Keratinocyte (primary cell): ENCODE measurements around the gene KRTAP5-3. TPM values are rescaled to one million over a fixed set of nuclear protein-coding genes. Genes with fewer than 3 reads are reported as not detected.

Experiments used
- DNase-seq: peaks from one replicate; pipeline ENCODE4 v3.0.0-alpha.2; 2011; ENCODE audit warnings: low read depth, missing footprints, low spot score
- FAIRE-seq: peaks from 2 replicates; lab custom pipeline; 2011; peaks lifted over from hg19 to GRCh38; lab: Jason Lieb, UNC
- H2AFZ ChIP-seq: 2 replicates; pipeline ENCODE4 v1.6.0; 2012; ENCODE audit warnings: low read length, control low read depth, inconsistent platforms; ENCODE audit not compliant: control insufficient read depth
- H3K27ac ChIP-seq: 2 replicates; pipeline ENCODE4 v1.5.1; 2011; ENCODE audit warnings: low read length; ENCODE audit not compliant: control insufficient read depth, insufficient read depth
- H3K27me3 ChIP-seq: 3 replicates; pipeline ENCODE4 v1.6.0; 2011; ENCODE audit warnings: low read length; ENCODE audit not compliant: control insufficient read depth, insufficient read depth; ENCODE audit errors: extremely low read depth
- H3K36me3 ChIP-seq, 2 experiments: 2 replicates in 1 of 2; 3 replicates in 1 of 2; pipeline ENCODE4 v1.5.1; 2011; ENCODE audit warnings: low read length in 2 of 2, mild to moderate bottlenecking in 1 of 2; ENCODE audit not compliant: control insufficient read depth in 2 of 2, insufficient read depth in 2 of 2; ENCODE audit errors: extremely low read depth in 1 of 2
- H3K4me1 ChIP-seq: 3 replicates; pipeline ENCODE4 v1.5.1; 2011; ENCODE audit warnings: low read length; ENCODE audit not compliant: control insufficient read depth, insufficient read depth; ENCODE audit errors: extremely low read depth
- H3K4me2 ChIP-seq: 3 replicates; pipeline ENCODE4 v1.6.0; 2011; ENCODE audit warnings: low read depth, low read length; ENCODE audit not compliant: control insufficient read depth, insufficient read depth; ENCODE audit errors: extremely low read depth
- H3K4me3 ChIP-seq, 3 experiments: fragments of 200-600 bp in 1 of 3; sonication (generic) in 1 of 3; 2 replicates in 2 of 3; 3 replicates in 1 of 3; pipeline ENCODE4 v1.5.1; 2011 to 2016; ENCODE audit warnings: low read length in 3 of 3, mild to moderate bottlenecking in 3 of 3, control low read depth in 2 of 3, inconsistent platforms in 1 of 3, low read depth in 1 of 3, mixed read lengths in 1 of 3, mixed run types in 1 of 3, moderate library complexity in 1 of 3; ENCODE audit not compliant: control insufficient read depth in 2 of 3, insufficient read depth in 2 of 3; ENCODE audit errors: extremely low read depth in 1 of 3
- H3K79me2 ChIP-seq: 2 replicates; pipeline ENCODE4 v1.6.0; 2012; ENCODE audit warnings: low read length; ENCODE audit not compliant: control insufficient read depth, insufficient read depth
- H3K9ac ChIP-seq: 3 replicates; pipeline ENCODE4 v1.6.0; 2011; ENCODE audit warnings: low read length; ENCODE audit not compliant: control insufficient read depth, insufficient read depth; ENCODE audit errors: extremely low read depth
- H3K9me1 ChIP-seq: 3 replicates; pipeline ENCODE4 v1.6.0; 2011; ENCODE audit warnings: low read length; ENCODE audit not compliant: control insufficient read depth, insufficient read depth; ENCODE audit errors: extremely low read depth
- H3K9me3 ChIP-seq: 2 replicates; pipeline ENCODE4 v1.5.1; 2012; ENCODE audit warnings: low read depth, low read length; ENCODE audit not compliant: control insufficient read depth
- H4K20me1 ChIP-seq: 3 replicates; pipeline ENCODE4 v1.6.0; 2011; ENCODE audit warnings: low read length; ENCODE audit not compliant: control insufficient read depth, insufficient read depth; ENCODE audit errors: extremely low read depth
- EZH2 ChIP-seq: IDR thresholded peaks from one replicate; pipeline ENCODE4 v1.6.1; 2012; ENCODE audit warnings: inconsistent platforms, mild to moderate bottlenecking, low read length, moderate library complexity
- dilution Hi-C: fragments of 300-500 bp; cut with MboI; formaldehyde crosslinking; loops from one replicate; pipeline ENCODE4 v1.7.0; 2020; ENCODE audit warnings: low sequenced_read_pairs; ENCODE audit not compliant: extremely low pct_ligation_motif_present
- polyA plus RNA-seq, 5 experiments: library from polyadenylated mRNA; depleted of rRNA in 3 of 5; stranded (reverse) in 3 of 5; stranded (forward) in 1 of 5; unstranded in 1 of 5; fragments of >200 nt; gene quantifications; 1 replicate in 1 of 5; 2 replicates in 3 of 5; 3 replicates in 1 of 5; pipeline versions ENCODE4 v1.2.1 to v1.2.3, GENCODE V29; 2011 to 2012; ENCODE audit warnings: missing spikeins in 2 of 5, low read depth in 1 of 5, low replicate concordance in 1 of 5
- TF ChIP-seq, protein P1 (sequence below), 3 experiments: IDR thresholded peaks in 1 of 3; conservative IDR thresholded peaks in 1 of 3; optimal IDR thresholded peaks in 1 of 3; 2 replicates in 2 of 3; 3 replicates in 1 of 3; pipeline versions ENCODE3 to v1.5.1; 2011; ENCODE audit warnings: low read length in 3 of 3, mild to moderate bottlenecking in 3 of 3, moderate library complexity in 2 of 3, control low read depth in 1 of 3, inconsistent platforms in 1 of 3; ENCODE audit not compliant: insufficient read depth in 2 of 3; ENCODE audit errors: extremely low read depth in 1 of 3

KRTAP5-3 gene
- polyA plus RNA-seq, 1 donor (not counting 4 experiments of a cell fraction or from before 2014, with no cell fraction given): not detected

DNA sequence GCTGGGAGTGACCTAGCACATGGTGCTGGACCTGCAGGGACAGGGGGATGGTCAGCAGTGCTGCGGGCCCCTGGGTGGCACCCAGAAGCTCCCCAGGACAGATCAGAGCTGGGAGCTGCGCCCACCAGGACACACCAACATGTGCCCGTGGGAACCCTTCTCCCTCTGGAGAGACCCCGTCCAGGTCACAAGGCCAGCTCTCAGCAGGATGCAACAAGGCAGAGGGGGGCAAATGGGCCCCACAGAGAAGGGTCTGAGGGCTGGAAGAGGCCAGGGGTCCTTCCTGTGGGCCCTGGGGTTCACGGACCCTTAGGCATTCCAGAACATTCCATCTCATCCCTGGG lies 42.4 kb downstream of the KRTAP5-3 start:
- no peaks in the 10 kb centered on the region for H3K4me1 ChIP-seq
- no peak overlapping the region for H3K27ac ChIP-seq
- no peaks in the 10 kb centered on the region for H3K9me3 ChIP-seq
- no peak overlapping the region for H3K4me2 ChIP-seq
- peaks cover 2% of the 10 kb centered on the region for H4K20me1 ChIP-seq
- no peaks in the 10 kb centered on the region for H3K9me1 ChIP-seq
- dilution Hi-C loops: no loop called here
- FAIRE-seq (no peak), DNase-seq (no peak)
- no peaks in the 10 kb centered on the region for H3K79me2 ChIP-seq
- no peak overlapping the region for H3K4me3 ChIP-seq
- H3K9ac ChIP-seq: no peak overlapping the region
- TF ChIP-seq, protein P1, sequence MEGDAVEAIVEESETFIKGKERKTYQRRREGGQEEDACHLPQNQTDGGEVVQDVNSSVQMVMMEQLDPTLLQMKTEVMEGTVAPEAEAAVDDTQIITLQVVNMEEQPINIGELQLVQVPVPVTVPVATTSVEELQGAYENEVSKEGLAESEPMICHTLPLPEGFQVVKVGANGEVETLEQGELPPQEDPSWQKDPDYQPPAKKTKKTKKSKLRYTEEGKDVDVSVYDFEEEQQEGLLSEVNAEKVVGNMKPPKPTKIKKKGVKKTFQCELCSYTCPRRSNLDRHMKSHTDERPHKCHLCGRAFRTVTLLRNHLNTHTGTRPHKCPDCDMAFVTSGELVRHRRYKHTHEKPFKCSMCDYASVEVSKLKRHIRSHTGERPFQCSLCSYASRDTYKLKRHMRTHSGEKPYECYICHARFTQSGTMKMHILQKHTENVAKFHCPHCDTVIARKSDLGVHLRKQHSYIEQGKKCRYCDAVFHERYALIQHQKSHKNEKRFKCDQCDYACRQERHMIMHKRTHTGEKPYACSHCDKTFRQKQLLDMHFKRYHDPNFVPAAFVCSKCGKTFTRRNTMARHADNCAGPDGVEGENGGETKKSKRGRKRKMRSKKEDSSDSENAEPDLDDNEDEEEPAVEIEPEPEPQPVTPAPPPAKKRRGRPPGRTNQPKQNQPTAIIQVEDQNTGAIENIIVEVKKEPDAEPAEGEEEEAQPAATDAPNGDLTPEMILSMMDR (optimal IDR thresholded peaks at IDR 0.05 in 1 of 3, IDR thresholded peaks at IDR 0.05 in 1 of 3, conservative IDR thresholded peaks at IDR 0.05 in 1 of 3; ENCODE audit: extremely low read depth in 1 of 3, insufficient read depth in 2 of 3, low read length in 3 of 3): no peak
- no peak for TF ChIP-seq EZH2
- H3K36me3 ChIP-seq: peaks cover 0 to 3% of the 10 kb centered on the region in 2 experiments
- peaks cover 13% of the 10 kb centered on the region for H3K27me3 ChIP-seq
- no peak overlapping the region for H2AFZ ChIP-seq

DNA sequence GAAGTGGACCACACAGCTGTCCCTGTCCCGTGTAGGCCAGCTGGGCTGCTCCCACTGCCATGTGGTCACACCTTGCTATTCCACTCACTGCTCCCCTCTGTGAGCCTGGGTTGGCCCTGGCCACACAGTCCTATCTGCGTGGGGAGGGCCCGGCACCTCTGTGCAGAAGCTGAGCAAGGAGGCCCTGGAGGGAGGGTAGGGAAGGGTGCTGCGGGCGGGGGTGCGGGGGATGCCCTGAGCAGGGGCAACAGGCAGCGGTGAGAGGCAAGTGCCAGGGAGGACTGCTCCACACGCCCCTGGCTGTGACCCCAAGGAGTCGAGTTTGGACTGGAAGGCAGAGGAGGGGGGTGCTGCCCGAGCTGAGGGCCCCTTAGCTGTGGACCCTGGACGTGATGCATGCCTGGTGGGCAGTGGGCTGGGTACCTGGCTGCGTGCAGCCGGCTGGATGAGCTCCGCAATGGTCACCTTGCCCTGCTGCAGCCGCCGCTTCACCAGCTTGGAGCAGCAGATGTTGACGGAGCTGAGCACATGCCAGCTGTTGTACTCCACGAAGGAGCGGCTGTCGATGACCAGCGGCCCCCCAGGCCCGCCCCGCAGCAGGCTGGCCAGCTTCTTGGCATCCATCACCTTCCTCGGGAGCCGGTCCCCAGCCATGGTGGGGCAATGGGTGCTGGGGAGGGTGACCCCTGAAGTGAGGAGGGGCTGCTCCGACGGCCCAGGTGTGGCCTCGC lies 42.9 kb downstream of the KRTAP5-3 start:
- Histone ChIP-seq H3K4me2 (no peak overlapping the region), H2AFZ (no peak overlapping the region), H3K27me3 (peaks cover 9% of the 10 kb centered on the region), H3K36me3 (peaks cover 0 to 3% of the 10 kb centered on the region in 2 experiments), H4K20me1 (peaks cover 2% of the 10 kb centered on the region), H3K9me3 (no peaks in the 10 kb centered on the region), H3K9me1 (no peaks in the 10 kb centered on the region), H3K4me3 (no peak overlapping the region), H3K79me2 (no peaks in the 10 kb centered on the region), H3K9ac (no peak overlapping the region), H3K4me1 (no peaks in the 10 kb centered on the region), H3K27ac (no peak overlapping the region)
- TF ChIP-seq, protein P1 (optimal IDR thresholded peaks at IDR 0.05 in 1 of 3, IDR thresholded peaks at IDR 0.05 in 1 of 3, conservative IDR thresholded peaks at IDR 0.05 in 1 of 3; ENCODE audit: extremely low read depth in 1 of 3, insufficient read depth in 2 of 3, low read length in 3 of 3): no peak
- no peak for TF ChIP-seq EZH2
- dilution Hi-C loops: no loop called here
- DNase-seq (no peak), FAIRE-seq (no peak)
